ENCODE data around the gene FAM83B.

DNA sequence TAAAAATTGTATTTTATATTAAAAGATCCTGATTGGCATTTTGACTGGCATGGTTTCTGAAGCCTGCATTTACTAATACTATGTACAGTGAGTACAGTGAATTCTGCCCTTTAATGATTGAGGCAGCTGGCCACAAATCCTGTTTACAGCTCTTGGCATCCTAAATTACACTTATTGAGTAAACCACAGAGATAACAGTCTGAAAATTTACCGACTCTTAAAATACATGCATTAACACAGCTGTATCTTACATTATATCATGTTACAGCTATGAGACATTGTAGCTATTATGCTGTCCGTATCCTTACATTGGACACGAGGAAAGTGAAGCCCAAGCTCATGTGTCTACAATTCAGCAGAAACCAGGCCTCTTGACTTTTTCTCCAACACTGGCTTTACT, 90.8 kb downstream of the FAM83B start:
- TF ChIP-seq ZBTB21 (CRISPR knock-in tag; IDR thresholded peaks at IDR 0.05; ENCODE audit: borderline replicate concordance) (no peak), ZNF232 (CRISPR knock-in tag; IDR thresholded peaks at IDR 0.05) (no peak), GRHL2 (CRISPR knock-in tag; IDR thresholded peaks at IDR 0.05; ENCODE audit: insufficient replicate concordance, severe bottlenecking) (no peak), TCF7 (CRISPR knock-in tag; IDR thresholded peaks at IDR 0.05; ENCODE audit: low read depth) (no peak), GABPB1 (CRISPR knock-in tag; IDR thresholded peaks at IDR 0.05) (no peak), NFE2L1 (CRISPR knock-in tag; IDR thresholded peaks at IDR 0.05) (no peak), ZNF138 (CRISPR knock-in tag; conservative IDR thresholded peaks at IDR 0.05) (no peak)
- TF ChIP-seq, protein P1, sequence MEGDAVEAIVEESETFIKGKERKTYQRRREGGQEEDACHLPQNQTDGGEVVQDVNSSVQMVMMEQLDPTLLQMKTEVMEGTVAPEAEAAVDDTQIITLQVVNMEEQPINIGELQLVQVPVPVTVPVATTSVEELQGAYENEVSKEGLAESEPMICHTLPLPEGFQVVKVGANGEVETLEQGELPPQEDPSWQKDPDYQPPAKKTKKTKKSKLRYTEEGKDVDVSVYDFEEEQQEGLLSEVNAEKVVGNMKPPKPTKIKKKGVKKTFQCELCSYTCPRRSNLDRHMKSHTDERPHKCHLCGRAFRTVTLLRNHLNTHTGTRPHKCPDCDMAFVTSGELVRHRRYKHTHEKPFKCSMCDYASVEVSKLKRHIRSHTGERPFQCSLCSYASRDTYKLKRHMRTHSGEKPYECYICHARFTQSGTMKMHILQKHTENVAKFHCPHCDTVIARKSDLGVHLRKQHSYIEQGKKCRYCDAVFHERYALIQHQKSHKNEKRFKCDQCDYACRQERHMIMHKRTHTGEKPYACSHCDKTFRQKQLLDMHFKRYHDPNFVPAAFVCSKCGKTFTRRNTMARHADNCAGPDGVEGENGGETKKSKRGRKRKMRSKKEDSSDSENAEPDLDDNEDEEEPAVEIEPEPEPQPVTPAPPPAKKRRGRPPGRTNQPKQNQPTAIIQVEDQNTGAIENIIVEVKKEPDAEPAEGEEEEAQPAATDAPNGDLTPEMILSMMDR (IDR thresholded peaks at IDR 0.05): no peak
- TF ChIP-seq, protein P2, sequence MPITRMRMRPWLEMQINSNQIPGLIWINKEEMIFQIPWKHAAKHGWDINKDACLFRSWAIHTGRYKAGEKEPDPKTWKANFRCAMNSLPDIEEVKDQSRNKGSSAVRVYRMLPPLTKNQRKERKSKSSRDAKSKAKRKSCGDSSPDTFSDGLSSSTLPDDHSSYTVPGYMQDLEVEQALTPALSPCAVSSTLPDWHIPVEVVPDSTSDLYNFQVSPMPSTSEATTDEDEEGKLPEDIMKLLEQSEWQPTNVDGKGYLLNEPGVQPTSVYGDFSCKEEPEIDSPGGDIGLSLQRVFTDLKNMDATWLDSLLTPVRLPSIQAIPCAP (CRISPR knock-in tag; IDR thresholded peaks at IDR 0.05): no peak
- TF ChIP-seq, protein P3, sequence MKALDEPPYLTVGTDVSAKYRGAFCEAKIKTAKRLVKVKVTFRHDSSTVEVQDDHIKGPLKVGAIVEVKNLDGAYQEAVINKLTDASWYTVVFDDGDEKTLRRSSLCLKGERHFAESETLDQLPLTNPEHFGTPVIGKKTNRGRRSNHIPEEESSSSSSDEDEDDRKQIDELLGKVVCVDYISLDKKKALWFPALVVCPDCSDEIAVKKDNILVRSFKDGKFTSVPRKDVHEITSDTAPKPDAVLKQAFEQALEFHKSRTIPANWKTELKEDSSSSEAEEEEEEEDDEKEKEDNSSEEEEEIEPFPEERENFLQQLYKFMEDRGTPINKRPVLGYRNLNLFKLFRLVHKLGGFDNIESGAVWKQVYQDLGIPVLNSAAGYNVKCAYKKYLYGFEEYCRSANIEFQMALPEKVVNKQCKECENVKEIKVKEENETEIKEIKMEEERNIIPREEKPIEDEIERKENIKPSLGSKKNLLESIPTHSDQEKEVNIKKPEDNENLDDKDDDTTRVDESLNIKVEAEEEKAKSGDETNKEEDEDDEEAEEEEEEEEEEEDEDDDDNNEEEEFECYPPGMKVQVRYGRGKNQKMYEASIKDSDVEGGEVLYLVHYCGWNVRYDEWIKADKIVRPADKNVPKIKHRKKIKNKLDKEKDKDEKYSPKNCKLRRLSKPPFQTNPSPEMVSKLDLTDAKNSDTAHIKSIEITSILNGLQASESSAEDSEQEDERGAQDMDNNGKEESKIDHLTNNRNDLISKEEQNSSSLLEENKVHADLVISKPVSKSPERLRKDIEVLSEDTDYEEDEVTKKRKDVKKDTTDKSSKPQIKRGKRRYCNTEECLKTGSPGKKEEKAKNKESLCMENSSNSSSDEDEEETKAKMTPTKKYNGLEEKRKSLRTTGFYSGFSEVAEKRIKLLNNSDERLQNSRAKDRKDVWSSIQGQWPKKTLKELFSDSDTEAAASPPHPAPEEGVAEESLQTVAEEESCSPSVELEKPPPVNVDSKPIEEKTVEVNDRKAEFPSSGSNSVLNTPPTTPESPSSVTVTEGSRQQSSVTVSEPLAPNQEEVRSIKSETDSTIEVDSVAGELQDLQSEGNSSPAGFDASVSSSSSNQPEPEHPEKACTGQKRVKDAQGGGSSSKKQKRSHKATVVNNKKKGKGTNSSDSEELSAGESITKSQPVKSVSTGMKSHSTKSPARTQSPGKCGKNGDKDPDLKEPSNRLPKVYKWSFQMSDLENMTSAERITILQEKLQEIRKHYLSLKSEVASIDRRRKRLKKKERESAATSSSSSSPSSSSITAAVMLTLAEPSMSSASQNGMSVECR (CRISPR knock-in tag; IDR thresholded peaks at IDR 0.05; ENCODE audit: borderline replicate concordance): no peak
- TF ChIP-seq, protein P4, sequence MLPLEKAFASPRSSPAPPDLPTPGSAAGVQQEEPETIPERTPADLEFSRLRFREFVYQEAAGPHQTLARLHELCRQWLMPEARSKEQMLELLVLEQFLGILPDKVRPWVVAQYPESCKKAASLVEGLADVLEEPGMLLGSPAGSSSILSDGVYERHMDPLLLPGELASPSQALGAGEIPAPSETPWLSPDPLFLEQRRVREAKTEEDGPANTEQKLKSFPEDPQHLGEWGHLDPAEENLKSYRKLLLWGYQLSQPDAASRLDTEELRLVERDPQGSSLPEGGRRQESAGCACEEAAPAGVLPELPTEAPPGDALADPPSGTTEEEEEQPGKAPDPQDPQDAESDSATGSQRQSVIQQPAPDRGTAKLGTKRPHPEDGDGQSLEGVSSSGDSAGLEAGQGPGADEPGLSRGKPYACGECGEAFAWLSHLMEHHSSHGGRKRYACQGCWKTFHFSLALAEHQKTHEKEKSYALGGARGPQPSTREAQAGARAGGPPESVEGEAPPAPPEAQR (CRISPR knock-in tag; IDR thresholded peaks at IDR 0.05): no peak
- TF ChIP-seq, protein P5, sequence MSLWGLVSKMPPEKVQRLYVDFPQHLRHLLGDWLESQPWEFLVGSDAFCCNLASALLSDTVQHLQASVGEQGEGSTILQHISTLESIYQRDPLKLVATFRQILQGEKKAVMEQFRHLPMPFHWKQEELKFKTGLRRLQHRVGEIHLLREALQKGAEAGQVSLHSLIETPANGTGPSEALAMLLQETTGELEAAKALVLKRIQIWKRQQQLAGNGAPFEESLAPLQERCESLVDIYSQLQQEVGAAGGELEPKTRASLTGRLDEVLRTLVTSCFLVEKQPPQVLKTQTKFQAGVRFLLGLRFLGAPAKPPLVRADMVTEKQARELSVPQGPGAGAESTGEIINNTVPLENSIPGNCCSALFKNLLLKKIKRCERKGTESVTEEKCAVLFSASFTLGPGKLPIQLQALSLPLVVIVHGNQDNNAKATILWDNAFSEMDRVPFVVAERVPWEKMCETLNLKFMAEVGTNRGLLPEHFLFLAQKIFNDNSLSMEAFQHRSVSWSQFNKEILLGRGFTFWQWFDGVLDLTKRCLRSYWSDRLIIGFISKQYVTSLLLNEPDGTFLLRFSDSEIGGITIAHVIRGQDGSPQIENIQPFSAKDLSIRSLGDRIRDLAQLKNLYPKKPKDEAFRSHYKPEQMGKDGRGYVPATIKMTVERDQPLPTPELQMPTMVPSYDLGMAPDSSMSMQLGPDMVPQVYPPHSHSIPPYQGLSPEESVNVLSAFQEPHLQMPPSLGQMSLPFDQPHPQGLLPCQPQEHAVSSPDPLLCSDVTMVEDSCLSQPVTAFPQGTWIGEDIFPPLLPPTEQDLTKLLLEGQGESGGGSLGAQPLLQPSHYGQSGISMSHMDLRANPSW (CRISPR knock-in tag; conservative IDR thresholded peaks at IDR 0.05; ENCODE audit: low read depth): no peak
